MM.1S (cell line): Measurements from ENCODE around the gene MOSMO.

ENCODE experiments used
- CTCF ChIP-seq: fragments of 300-600 bp; sonication (generic); IDR thresholded peaks from 2 replicates; pipeline ENCODE4 v1.5.1; 2016; ENCODE audit warnings: antibody characterized with exemption, low read length, mixed read lengths
- EZH2 ChIP-seq: fragments of 300-600 bp; sonication (generic); optimal IDR thresholded peaks from 2 replicates; pipeline ENCODE3; 2017; ENCODE audit warnings: low read depth, mild to moderate bottlenecking, antibody characterized with exemption, low read length, mixed read lengths
- EZH2phosphoT487 ChIP-seq: fragments of 300-600 bp; sonication (generic); IDR thresholded peaks from 2 replicates; pipeline ENCODE4 v1.6.1; 2018; ENCODE audit warnings: antibody characterized with exemption, low read length

- TF ChIP-seq CTCF (no peak), EZH2 (no peak), EZH2phosphoT487 (no peak)
Observed at GRCh38 chr16:22052980-22053379, 45.1 kb downstream of the MOSMO start.
